MCF 10A (cell line): ENCODE results near the gene ARHGAP12. TPM values are rescaled to one million over a fixed set of nuclear protein-coding genes. Genes with fewer than 3 reads are reported as not detected.
A peak's percentile ranks its signal among the peaks of the same experiment; 100 is the strongest.

Experiments used
- Bru-seq: library from RNA; stranded (reverse); fragments of 400-500 nt; gene quantifications from one replicate; lab custom pipeline; 2021; lab: Mats Ljungman, UMichigan
- BruChase-seq, 2 experiments: library from RNA; stranded (reverse); fragments of 400-500 nt; gene quantifications; one replicate each; lab custom pipeline; 2021; lab: Mats Ljungman, UMichigan
- BruUV-seq: library from RNA; stranded (reverse); fragments of 400-500 nt; replicated peaks from 2 replicates; lab custom pipeline; 2021; lab: Mats Ljungman, UMichigan
- CTCF ChIA-PET: fragments of 300-600 bp; sonication (Branson Sonifier 250); formaldehyde crosslinking; extraction: SDS; loops from one replicate; lab custom pipeline; 2021; ENCODE audit warnings: antibody characterized with exemption, inconsistent platforms; lab: Yijun Ruan, JAX
- POLR2A ChIA-PET: fragments of 300-600, 350-650 bp; sonication (Branson Sonifier 250); formaldehyde crosslinking; extraction: SDS; loops from one replicate; lab custom pipeline; 2020; ENCODE audit warnings: antibody characterized with exemption, inconsistent platforms; lab: Yijun Ruan, JAX
- DNase-seq: peaks from one replicate; pipeline ENCODE4 v3.0.0-alpha.2; 2018; ENCODE audit not compliant: unreplicated experiment
- H3K27ac Mint-ChIP-seq: one replicate; pipeline ENCODE4 v1.8.0; 2022; ENCODE audit warnings: mild to moderate bottlenecking, low read depth, mixed read lengths; ENCODE audit not compliant: unreplicated experiment
- H3K27me3 Mint-ChIP-seq: one replicate; pipeline ENCODE4 v1.8.0; 2022; ENCODE audit warnings: mixed read lengths; ENCODE audit not compliant: insufficient read depth, unreplicated experiment
- H3K36me3 Mint-ChIP-seq: one replicate; pipeline ENCODE4 v1.8.0; 2022; ENCODE audit warnings: mild to moderate bottlenecking, moderate library complexity, mixed read lengths; ENCODE audit not compliant: insufficient read depth, unreplicated experiment
- H3K4me1 Mint-ChIP-seq: one replicate; pipeline ENCODE4 v1.8.0; 2022; ENCODE audit warnings: mixed read lengths; ENCODE audit not compliant: insufficient read depth, unreplicated experiment
- H3K4me3 Mint-ChIP-seq: one replicate; pipeline ENCODE4 v1.8.0; 2022; ENCODE audit warnings: mild to moderate bottlenecking, moderate library complexity, mixed read lengths; ENCODE audit not compliant: unreplicated experiment
- H3K9me3 Mint-ChIP-seq: one replicate; pipeline ENCODE4 v1.8.0; 2022; ENCODE audit warnings: mixed read lengths; ENCODE audit not compliant: unreplicated experiment
- CTCF ChIP-seq: fragments of 200-600 bp; IDR thresholded peaks from one replicate; pipeline ENCODE4 v1.8.0; 2022; ENCODE audit warnings: antibody characterized with exemption, mild to moderate bottlenecking; ENCODE audit not compliant: unreplicated experiment
- intact Hi-C: fragments of 100-400 bp; cut with micrococcal nuclease; formaldehyde crosslinking; loops from 2 replicates; pipeline ENCODE4 v1.14.1; 2022
- long read RNA-seq: library from polyadenylated mRNA; stranded (forward); transcript quantifications from one replicate; pipeline ENCODE4 v2.0.0, GENCODE V29; 2022
- total RNA-seq: library from RNA; stranded (reverse); gene quantifications from 2 replicates; pipeline ENCODE4 v1.2.3, GENCODE V29; 2022

The ARHGAP12 gene
- total RNA-seq (25.8 and 26.0 TPM in 2 replicates), Bru-seq, nascent RNA (percentile 87 among the genes with signal in this experiment), BruChase-seq, experiment 1, labeled RNA remaining after a 6-hour chase (percentile 74 among the genes with signal in this experiment), BruChase-seq, experiment 2, labeled RNA remaining after a 2-hour chase (percentile 86 among the genes with signal in this experiment)
- long read RNA-seq, full-length matches to known transcripts = 21 of 45 reads
- long read RNA-seq, partial matches to known transcripts = 5 of 45 reads
- long read RNA-seq, other reads (novel, unspliced or antisense) = 19 of 45 reads

- Mint-ChIP-seq H3K4me1 (peaks cover 32% of the 10 kb centered on the region), H3K9me3 (no peaks in the 10 kb centered on the region), H3K27me3 (no peaks in the 10 kb centered on the region), H3K27ac (peak within 1 kb of the TSS; percentile 97), H3K4me3 (peak within 1 kb of the TSS; percentile 89), H3K36me3 (no peaks in the 10 kb centered on the region)
- ChIA-PET POLR2A (interaction anchor here (0.8 to 3.8 kb wide), 14 partner anchors 10 to 1247 kb away, joined by 3 to 69 read pairs (median 4); partner anchors contain the start of gene KIF5B), CTCF (interaction anchor here (0.9 to 2.2 kb wide), 2 partner anchors 18 to 67 kb away, joined by 4 to 11 read pairs; no protein-coding TSS in a partner anchor)
- intact Hi-C loops = no loop called here
- peak; percentile 83 for DNase-seq
- no TSS peak for BruUV-seq
- TF ChIP-seq CTCF = no peak
Observed at GRCh38 chr10:31928549-31929260, at the start of gene ARHGAP12. ARHGAP12 (minus strand) TSS chr10:31928831; CDS start chr10:31908855, 19,976 bp downstream.

GRCh38 chr10:31978156-31978483 lies 49.5 kb upstream of the ARHGAP12 start:
- ChIA-PET POLR2A (interaction anchor here (0.7 kb wide), 1 partner anchor 175 kb away, joined by 3 read pairs; no protein-coding TSS in a partner anchor), CTCF (no interaction called here)
- H3K4me1 Mint-ChIP-seq = peaks cover 6% of the 10 kb centered on the region
- no peaks in the 10 kb centered on the region for H3K9me3 Mint-ChIP-seq
- H3K27me3 Mint-ChIP-seq = no peaks in the 10 kb centered on the region
- DNase-seq = no peak
- no peak overlapping the region for H3K4me3 Mint-ChIP-seq
- H3K27ac Mint-ChIP-seq = no peak overlapping the region
- no peak for TF ChIP-seq CTCF
- H3K36me3 Mint-ChIP-seq = peaks cover 5% of the 10 kb centered on the region
- no TSS peak for BruUV-seq
- intact Hi-C loops = no loop called here

- peak; percentile 24 for DNase-seq
Observed at GRCh38 chr10:31977440-31978155, 49.0 kb upstream of the ARHGAP12 start.

More at GRCh38 chr10:31977440-31978155, 49.0 kb upstream of the ARHGAP12 start:
- POLR2A ChIA-PET = interaction anchor here (0.5 to 0.7 kb wide), 2 partner anchors 9 to 175 kb away, joined by 3 read pairs; no protein-coding TSS in a partner anchor
- Mint-ChIP-seq H3K27ac (no peak overlapping the region), H3K4me3 (no peak overlapping the region), H3K4me1 (peaks cover 6% of the 10 kb centered on the region), H3K9me3 (no peaks in the 10 kb centered on the region), H3K27me3 (no peaks in the 10 kb centered on the region), H3K36me3 (peaks cover 5% of the 10 kb centered on the region)
- CTCF ChIA-PET = no interaction called here
- intact Hi-C loops = no loop called here
- no peak for TF ChIP-seq CTCF
- no TSS peak for BruUV-seq
